Measurements from ENCODE around the gene OTP. TPM values are rescaled to one million over a fixed set of nuclear protein-coding genes. Genes with fewer than 3 reads are reported as not detected.

The OTP gene
- total RNA-seq, 1 donor from 2014 or later: 2.1 TPM

- Mint-ChIP-seq H3K4me1 (peaks cover 21% of the 10 kb centered on the region), H3K27me3 (ENCODE audit: low read depth) (peaks cover 99% of the 10 kb centered on the region), H3K27ac (ENCODE audit: unreplicated experiment) (no peak overlapping the region)
Measured at GRCh38 chr5:77645995-77646639, 7.6 kb upstream of the OTP start.

GRCh38 chr5:77645158-77645994, 6.9 kb upstream of the OTP start:
- Mint-ChIP-seq H3K27ac (ENCODE audit: unreplicated experiment) (no peak overlapping the region), H3K4me1 (peaks cover 27% of the 10 kb centered on the region), H3K36me3 (ENCODE audit: low read depth) (no peaks in the 10 kb centered on the region), H3K9me3 (no peaks in the 10 kb centered on the region), H3K27me3 (ENCODE audit: low read depth) (peaks cover 99% of the 10 kb centered on the region), H3K4me3 (peak overlapping the region; percentile 21)
- DNase-seq (ENCODE audit: low read depth, low spot score): no peak
- TF ChIP-seq CTCF (conservative IDR thresholded peaks at IDR 0.05): peak; percentile 71

More at GRCh38 chr5:77645995-77646639, 7.6 kb upstream of the OTP start:
- no peaks in the 10 kb centered on the region for H3K9me3 Mint-ChIP-seq
- H3K36me3 Mint-ChIP-seq (ENCODE audit: low read depth): no peaks in the 10 kb centered on the region
- H3K4me3 Mint-ChIP-seq: peak overlapping the region; percentile 21
- TF ChIP-seq CTCF (conservative IDR thresholded peaks at IDR 0.05): no peak
- no peak for DNase-seq (ENCODE audit: low read depth, low spot score)

- DNase-seq (ENCODE audit: low read depth, low spot score): no peak
- H3K4me1 Mint-ChIP-seq: peaks cover 32% of the 10 kb centered on the region
- peaks cover 99% of the 10 kb centered on the region for H3K27me3 Mint-ChIP-seq (ENCODE audit: low read depth)
- no peaks in the 10 kb centered on the region for H3K36me3 Mint-ChIP-seq (ENCODE audit: low read depth)
- H3K4me3 Mint-ChIP-seq: peak overlapping the region; percentile 48
- H3K27ac Mint-ChIP-seq (ENCODE audit: unreplicated experiment): no peak overlapping the region
- TF ChIP-seq CTCF (conservative IDR thresholded peaks at IDR 0.05): no peak
- H3K9me3 Mint-ChIP-seq: no peaks in the 10 kb centered on the region
Measured at GRCh38 chr5:77644371-77645157, 6.1 kb upstream of the OTP start.

GRCh38 chr5:77643654-77644370, 5.3 kb upstream of the OTP start:
- Mint-ChIP-seq H3K4me1 (peaks cover 35% of the 10 kb centered on the region), H3K36me3 (ENCODE audit: low read depth) (no peaks in the 10 kb centered on the region), H3K27ac (ENCODE audit: unreplicated experiment) (no peak overlapping the region), H3K9me3 (no peaks in the 10 kb centered on the region), H3K4me3 (peak overlapping the region; percentile 25), H3K27me3 (ENCODE audit: low read depth) (peaks cover 99% of the 10 kb centered on the region)
- DNase-seq (ENCODE audit: low read depth, low spot score): no peak
- TF ChIP-seq CTCF (conservative IDR thresholded peaks at IDR 0.05): no peak
